ENCODE data around the gene TMEM178B. TPM values are rescaled to one million over a fixed set of nuclear protein-coding genes. Genes with fewer than 3 reads are reported as not detected.
"Not testable (repeated sequence)": the region's sequence is repeated elsewhere in the genome, so short reads cannot be mapped to it uniquely, and the experiment has no call there.

The TMEM178B gene
- total RNA-seq, 4 donors from 2014 or later: 1.3 to 1.8 (median 1.5) TPM

- no peak for TF ChIP-seq POLR2A (IDR thresholded peaks at IDR 0.05)
- TF ChIP-seq, protein P1, sequence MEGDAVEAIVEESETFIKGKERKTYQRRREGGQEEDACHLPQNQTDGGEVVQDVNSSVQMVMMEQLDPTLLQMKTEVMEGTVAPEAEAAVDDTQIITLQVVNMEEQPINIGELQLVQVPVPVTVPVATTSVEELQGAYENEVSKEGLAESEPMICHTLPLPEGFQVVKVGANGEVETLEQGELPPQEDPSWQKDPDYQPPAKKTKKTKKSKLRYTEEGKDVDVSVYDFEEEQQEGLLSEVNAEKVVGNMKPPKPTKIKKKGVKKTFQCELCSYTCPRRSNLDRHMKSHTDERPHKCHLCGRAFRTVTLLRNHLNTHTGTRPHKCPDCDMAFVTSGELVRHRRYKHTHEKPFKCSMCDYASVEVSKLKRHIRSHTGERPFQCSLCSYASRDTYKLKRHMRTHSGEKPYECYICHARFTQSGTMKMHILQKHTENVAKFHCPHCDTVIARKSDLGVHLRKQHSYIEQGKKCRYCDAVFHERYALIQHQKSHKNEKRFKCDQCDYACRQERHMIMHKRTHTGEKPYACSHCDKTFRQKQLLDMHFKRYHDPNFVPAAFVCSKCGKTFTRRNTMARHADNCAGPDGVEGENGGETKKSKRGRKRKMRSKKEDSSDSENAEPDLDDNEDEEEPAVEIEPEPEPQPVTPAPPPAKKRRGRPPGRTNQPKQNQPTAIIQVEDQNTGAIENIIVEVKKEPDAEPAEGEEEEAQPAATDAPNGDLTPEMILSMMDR (IDR thresholded peaks at IDR 0.05 in 4 of 5, conservative IDR thresholded peaks at IDR 0.05 in 1 of 5): no peak
- Histone ChIP-seq H3K36me3 (no peaks in the 10 kb centered on the region), H3K27ac (no peak overlapping the region), H3K4me1 (no peaks in the 10 kb centered on the region), H3K4me3 (no peak overlapping the region), H3K27me3 (no peaks in the 10 kb centered on the region), H3K9me3 (no peaks in the 10 kb centered on the region)
- no peak for DNase-seq
- intact Hi-C loops (cut with DNase I; ENCODE audit: low total_unique reads): no loop called here
- in situ Hi-C loops (cut with MboI; ENCODE audit: low sequenced_read_pairs in 4 of 4): no loop called here
- no peak for ATAC-seq
These were observed 93.6 kb downstream of the TMEM178B start for GRCh38 chr7:141167381-141167964.

DNA sequence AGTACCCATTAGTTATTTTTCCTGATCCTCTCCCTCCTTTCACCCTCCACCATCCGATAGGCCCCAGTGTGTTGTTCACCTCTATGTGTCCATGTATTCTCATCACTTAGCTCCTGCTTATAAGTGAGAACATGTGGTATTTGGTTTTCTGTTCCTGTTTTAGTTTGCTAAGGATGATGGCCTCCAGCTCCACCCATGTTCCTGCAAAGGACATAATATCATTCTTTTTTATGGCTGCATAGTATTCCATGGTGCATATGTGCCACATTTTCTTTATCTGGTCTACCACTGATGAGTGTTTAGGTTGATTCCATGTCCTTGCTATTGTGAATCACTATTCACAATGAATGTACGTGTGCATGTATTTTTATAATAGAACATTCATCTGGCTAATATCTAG, 95.3 kb downstream of the TMEM178B start:
- intact Hi-C loops (cut with DNase I; ENCODE audit: low total_unique reads); H3K9me3 ChIP-seq; H3K4me1 ChIP-seq; H3K36me3 ChIP-seq; ATAC-seq; in situ Hi-C loops (cut with MboI; ENCODE audit: low sequenced_read_pairs in 4 of 4); H3K27ac ChIP-seq; DNase-seq; H3K27me3 ChIP-seq; H3K4me3 ChIP-seq: not testable (repeated sequence)

DNA sequence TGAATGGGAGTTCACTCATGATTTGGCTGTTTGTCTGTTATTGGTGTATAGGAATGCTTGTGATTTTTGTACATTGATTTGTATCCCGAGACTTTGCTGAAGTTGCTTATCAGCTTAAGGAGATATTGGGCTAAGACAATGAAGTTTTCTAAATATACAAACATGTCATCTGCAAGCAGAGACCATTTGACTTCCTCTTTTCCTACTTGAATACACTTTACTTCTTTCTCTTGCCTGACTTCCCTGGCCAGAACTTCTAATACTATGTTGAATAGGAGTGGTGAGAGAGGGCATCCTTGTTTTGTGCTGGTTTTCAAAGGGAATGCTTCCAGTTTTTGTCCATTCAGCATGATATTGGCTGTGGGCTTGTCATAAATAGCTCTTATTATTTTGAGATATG, 101.9 kb downstream of the TMEM178B start:
- H3K9me3 ChIP-seq; H3K36me3 ChIP-seq; in situ Hi-C loops (cut with MboI; ENCODE audit: low sequenced_read_pairs in 4 of 4); H3K27ac ChIP-seq; DNase-seq; H3K4me1 ChIP-seq; H3K4me3 ChIP-seq; intact Hi-C loops (cut with DNase I; ENCODE audit: low total_unique reads); ATAC-seq; H3K27me3 ChIP-seq: not testable (repeated sequence)

GRCh38 chr7:141177120-141177519, 103.3 kb downstream of the TMEM178B start:
- H3K9me3 ChIP-seq; H3K27me3 ChIP-seq; H3K27ac ChIP-seq; intact Hi-C loops (cut with DNase I; ENCODE audit: low total_unique reads); ATAC-seq; in situ Hi-C loops (cut with MboI; ENCODE audit: low sequenced_read_pairs in 4 of 4); H3K4me3 ChIP-seq; H3K4me1 ChIP-seq; H3K36me3 ChIP-seq; DNase-seq: not testable (repeated sequence)

DNA sequence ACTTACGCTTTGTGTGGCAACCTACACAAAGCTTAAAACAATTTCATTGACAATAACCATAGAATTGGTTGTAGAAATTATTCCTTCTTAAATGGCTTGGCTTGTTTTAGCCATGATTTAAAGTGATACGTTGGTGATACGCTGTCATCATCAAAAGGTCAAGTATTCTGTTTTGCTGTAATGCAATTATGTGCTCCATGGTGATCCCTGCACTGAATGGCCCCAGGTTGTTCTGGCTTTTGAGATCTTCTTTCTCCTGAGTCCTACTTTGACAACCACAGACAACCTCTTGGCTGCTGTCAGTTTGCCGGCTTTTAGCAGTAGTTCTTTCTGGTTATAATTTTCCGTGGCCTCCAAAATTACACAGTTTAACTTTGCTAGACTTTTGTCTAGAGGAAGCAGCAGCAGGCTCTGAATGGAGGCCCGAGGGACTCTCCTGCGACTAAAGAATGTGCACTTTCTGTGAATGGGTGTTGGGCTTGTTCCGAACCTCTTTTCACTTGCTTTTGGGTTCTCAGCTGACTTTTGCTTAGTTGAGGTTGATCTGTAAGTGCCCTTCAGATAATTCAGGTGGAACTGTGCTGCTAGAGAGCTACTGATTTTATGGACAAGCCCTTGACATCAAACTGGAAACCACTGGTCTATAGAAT, 104.7 kb downstream of the TMEM178B start:
- no peak for TF ChIP-seq POLR2A (IDR thresholded peaks at IDR 0.05)
- TF ChIP-seq, protein P1 (IDR thresholded peaks at IDR 0.05 in 4 of 5, conservative IDR thresholded peaks at IDR 0.05 in 1 of 5): no peak
- Histone ChIP-seq H3K36me3 (no peaks in the 10 kb centered on the region), H3K9me3 (no peaks in the 10 kb centered on the region), H3K27ac (no peak overlapping the region), H3K27me3 (no peaks in the 10 kb centered on the region), H3K4me1 (no peaks in the 10 kb centered on the region), H3K4me3 (no peak overlapping the region)
- in situ Hi-C loops (cut with MboI; ENCODE audit: low sequenced_read_pairs in 4 of 4) (no loop called here), intact Hi-C loops (cut with DNase I; ENCODE audit: low total_unique reads) (no loop called here)
- ATAC-seq (no peak), DNase-seq (no peak)

DNA sequence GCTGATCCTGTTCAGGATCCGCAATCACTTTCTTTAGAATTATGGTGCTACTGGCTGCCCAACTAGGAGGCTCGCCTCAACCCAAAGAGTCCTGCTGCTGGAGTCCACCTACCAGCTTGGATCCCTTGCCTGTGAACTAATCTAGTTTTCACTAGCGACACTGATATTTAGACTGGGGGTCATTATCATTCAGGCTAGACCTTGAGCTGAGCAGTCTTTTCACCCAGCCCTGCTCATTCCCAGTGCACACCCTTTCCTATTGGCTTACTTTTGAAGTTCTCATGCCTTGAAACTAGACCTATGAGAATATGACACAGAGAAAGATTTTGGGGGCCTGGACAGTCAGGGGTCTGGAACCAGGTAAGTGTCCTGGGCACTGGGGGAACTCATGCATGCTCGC, 107.9 kb downstream of the TMEM178B start:
- no peak for TF ChIP-seq POLR2A (IDR thresholded peaks at IDR 0.05)
- TF ChIP-seq, protein P1 (IDR thresholded peaks at IDR 0.05 in 4 of 5, conservative IDR thresholded peaks at IDR 0.05 in 1 of 5): no peak

More for the DNA sequence above, 107.9 kb downstream of the TMEM178B start:
- no peak overlapping the region for H3K27ac ChIP-seq
- H3K27me3 ChIP-seq: no peaks in the 10 kb centered on the region
- H3K9me3 ChIP-seq: no peaks in the 10 kb centered on the region
- intact Hi-C loops (cut with DNase I; ENCODE audit: low total_unique reads): no loop called here
- no peak overlapping the region for H3K4me3 ChIP-seq
- H3K36me3 ChIP-seq: no peaks in the 10 kb centered on the region
- no peaks in the 10 kb centered on the region for H3K4me1 ChIP-seq
- ATAC-seq: no peak
- DNase-seq: no peak
- in situ Hi-C loops (cut with MboI; ENCODE audit: low sequenced_read_pairs in 4 of 4): no loop called here
